Fibroblast of skin of right biceps (primary cell): Measurements from ENCODE around the gene TMOD1.

Source experiments
- DNase-seq: peaks from one replicate; pipeline ENCODE4 v3.0.0-alpha.2; 2013

Gene TMOD1

DNA sequence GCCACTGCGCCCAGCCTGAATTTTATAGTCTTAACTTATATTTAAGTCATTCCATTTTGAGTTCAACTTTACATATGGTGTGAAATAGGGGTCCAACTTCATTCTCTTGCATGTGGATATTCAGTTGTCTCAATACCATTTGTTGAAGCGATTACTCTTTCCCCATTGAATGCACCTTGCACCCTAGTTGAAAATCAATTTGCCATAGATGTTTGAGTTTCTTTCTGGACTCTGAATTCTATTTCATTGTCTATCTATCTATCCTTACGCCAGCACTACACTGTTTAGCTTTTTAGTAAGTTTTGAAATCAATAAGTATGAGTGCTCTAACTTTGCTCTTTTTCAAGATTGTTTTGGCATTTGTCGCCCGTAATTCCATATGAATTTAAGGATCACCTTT, 49.8 kb downstream of the TMOD1 start:
- DNase-seq, result no peak

DNA sequence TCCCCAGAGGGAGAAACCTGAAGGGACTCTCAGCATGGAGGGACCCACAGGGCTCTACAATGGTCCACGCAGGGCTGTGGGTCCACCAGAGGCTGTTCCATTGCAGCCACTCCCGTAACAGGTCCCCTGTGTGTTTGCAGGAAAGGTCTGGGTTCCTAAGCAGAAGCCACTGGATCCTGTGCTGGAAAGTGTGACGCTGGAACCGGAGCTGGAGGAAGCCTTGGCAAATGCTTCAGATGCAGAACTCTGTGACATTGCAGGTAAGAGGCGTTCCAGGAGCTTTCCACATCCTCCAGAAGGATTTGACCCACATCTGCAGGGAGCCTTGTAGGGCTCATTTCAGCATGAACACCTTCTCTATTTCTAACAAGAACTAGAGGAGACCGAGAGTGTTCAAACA, 51.7 kb downstream of the TMOD1 start:
- DNase-seq, result no peak

DNA sequence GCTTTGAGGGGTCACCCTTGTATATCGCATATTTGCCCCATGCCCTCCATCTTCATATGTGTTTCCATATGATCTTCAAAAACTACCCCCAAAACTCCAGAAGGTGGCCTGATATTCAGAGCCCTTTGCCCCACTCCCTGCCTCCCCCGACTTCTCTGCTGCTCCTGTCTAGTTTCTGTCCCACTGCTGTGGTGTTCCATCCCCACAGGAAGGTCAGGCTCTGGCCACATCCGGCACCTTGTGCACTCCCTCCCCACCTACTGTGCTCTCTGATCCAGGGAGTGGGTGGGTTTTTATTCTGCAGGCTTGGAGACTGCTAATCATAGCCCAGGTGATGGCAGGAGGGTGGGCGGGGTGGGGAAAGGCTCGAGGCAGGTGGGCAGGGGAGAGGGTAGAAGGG, 52.4 kb downstream of the TMOD1 start:
- DNase-seq, result no peak

DNA sequence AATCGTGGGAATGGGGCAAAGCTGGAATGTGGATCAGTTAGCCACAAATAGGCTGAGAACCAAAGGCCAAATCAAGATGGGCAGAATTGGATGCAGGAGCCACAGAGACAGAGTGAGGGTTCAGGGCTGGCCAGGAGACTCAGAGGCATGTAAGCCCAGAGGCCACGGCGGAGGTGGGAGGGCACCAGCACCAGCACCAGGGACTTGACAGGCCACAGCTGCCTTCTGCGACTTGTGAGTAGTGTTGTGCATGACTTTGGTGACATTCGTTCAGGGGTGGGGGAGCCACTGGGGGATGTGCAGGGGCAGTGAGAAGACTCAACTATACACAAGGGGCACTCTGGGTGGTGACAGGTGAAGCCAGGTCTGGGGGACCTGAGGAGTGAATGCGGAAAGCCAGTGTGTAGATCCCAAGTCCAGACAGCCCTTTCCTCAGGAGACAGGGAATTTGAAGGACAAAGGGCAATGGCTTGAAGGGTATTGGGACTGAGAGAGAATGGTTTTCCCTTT, 53.2 kb downstream of the TMOD1 start:
- DNase-seq, result no peak

DNA sequence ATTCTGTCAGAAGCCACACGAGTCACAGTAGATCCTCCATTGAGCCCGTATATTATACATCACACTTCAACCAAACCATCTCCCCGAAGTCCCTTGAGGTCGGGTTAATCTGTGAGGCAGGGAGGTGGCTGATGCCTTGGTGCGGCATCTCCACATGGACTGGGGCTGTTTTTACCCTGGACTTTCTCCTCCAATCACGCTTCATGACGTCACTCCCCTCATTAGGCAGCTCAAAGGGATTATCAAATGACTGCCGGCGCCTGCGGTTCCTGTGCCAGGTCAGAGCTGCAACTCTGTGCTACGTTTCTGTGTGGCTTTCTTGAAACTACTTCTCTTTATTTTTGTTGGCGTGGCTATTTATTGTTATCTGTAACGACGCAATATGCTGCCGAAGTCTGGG, 53.7 kb downstream of the TMOD1 start:
- peak; percentile 3 for DNase-seq

DNA sequence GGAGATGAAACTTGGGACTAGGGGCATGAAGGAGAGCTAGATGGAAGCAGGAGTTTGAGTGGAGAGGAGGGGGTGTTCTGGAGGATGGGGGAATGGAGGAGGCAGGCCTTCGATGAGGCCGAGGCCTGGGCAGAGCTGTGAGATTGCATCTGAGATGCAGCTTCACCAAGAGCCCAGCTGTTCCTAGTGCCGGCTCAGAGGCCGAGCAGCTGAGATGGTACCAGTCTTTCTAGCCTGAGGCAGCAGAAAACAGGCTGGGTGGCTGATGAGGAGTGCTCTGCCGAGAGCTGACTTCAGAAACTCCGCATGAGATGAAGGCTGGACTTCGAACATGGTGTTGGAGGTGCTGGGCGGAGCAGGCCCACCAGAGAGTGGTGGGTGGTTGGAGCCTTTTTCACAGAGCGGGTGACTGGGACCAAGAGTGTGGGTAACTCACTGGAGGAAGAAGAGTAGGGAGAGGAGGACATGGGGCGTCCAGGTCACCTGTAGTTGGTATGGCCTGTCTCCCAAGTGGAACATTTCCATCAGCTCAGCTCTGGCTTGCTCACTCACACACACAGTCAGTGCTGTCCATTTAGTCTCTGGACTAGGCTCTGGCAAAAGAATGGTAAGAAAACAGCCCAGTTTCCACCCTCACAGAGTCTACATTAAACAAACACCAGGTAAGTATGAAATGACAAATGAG, 54.7 kb downstream of the TMOD1 start:
- DNase-seq, result no peak

DNA sequence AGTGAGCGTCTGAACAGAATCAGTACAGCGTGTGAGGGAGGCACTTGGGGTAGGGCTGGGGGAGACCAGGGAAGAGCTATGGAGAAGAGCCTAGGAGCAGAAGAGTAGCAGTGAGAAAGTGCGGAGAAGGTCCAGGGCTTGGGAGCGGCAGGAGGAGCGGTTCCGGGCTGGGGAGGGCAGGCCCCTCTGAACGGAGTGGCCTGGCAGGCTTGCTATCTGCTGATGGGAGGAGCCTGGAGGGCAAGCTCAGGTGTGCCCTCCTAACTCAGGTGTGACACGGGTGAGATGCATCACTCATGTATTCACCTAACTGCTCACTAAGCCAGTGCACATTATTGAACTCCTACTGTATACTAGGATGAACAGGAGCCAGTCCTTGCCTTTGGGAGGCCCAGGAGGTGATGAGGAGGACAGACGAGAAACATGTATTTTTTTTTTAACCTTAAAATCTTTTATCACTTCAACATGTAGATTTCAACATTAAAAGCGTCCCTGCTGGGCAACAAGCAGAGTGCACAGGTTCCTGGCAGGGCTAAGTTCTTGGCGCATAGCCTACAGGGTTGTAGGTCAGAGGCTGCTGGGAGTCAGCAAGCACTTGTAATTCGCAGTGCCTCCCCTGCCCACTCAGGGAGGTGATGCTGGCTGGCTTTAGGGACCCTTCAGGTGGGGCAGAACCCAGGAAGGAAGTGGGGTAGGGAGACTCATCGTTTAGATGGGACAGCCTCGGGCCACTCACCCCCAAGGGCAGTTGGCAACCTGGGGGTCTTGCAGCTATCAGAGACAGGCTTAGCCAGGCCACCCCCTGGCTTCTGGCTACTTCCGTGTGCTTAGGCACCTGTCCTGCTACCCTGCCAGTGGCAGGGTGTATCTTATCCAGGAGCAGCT, 55.5 kb downstream of the TMOD1 start:
- DNase-seq, result no peak

DNA sequence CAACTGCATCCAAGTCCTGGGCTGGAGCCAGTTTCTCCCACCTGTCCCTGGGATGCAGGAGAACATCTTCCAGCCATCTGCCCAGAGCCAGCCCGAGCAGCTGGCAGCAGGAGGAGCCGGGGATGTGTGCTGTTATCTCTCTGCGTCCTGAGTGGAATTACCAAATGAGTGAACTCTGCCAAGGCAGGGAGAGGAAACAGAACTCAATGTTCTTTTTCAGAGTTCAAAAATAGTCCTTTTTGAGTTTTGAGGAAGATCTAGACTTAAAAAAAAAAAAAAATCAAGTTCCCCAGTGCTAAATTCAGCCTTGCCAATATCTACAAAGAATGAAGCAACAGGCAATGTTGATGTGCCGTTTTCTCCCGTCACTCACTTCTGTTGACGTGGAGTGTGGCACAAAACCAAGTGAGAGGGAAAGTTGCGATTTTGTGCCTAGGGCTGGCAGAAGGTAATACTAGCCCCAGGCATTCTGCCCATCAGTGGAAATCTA, 56.2 kb downstream of the TMOD1 start:
- DNase-seq, result no peak

DNA sequence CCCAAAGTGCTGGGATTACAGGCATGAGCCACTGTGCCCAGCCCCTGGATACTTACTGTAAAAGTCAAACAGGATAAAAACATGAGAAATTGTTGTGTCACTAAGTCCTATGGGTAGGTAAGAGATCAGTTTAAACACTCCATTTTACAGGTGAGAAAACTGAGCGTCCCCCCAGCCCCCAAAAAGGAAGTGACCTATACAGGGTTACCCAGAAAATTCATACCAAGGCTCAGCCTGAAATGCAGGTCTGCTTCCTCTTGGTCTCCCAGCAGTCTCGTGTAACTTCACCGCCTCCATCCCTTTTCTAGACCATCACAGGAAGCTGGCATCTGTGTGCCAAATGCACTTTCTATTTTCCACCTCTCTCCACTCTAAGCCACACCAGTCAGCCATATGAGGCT, 57.2 kb downstream of the TMOD1 start:
- no peak for DNase-seq

DNA sequence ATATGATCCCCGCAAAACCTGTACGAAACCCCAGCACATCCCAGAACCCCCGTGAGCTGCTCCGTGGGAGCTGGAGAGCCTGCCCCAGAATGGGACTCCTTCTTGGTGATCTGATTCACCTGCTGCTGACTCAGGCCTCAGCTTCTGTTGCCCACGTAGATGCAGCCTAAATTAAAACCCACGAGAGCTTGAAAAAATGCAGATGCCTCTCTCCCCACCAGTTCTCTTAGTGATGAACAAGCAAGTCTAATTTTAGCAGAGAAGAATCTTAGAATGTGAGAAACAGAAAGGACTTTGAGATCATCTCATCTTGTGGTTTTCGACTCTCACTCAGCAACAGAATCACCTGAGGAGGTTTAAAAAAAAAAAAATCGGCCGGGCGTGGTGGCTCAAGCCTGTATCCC, 57.6 kb downstream of the TMOD1 start:
- no peak for DNase-seq

DNA sequence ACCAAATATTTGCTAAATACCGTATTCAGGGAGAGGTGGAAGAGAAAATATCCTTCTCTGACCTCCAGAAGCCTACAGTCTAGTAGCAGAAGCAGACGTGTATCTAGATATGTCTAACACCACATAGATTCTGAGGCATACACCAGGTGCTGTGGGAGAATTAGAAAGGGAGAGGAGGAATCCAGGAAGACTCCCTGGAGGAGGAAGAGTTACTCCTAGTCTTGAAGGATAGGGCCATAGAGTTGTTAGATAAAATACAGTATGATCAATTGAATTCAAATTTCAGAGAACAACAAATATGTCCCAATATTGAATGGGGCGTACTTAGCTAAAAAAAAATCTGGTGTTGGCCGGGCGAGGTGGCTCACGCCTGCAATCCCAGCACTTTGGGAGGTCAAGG, 58.7 kb downstream of the TMOD1 start:
- no peak for DNase-seq

DNA sequence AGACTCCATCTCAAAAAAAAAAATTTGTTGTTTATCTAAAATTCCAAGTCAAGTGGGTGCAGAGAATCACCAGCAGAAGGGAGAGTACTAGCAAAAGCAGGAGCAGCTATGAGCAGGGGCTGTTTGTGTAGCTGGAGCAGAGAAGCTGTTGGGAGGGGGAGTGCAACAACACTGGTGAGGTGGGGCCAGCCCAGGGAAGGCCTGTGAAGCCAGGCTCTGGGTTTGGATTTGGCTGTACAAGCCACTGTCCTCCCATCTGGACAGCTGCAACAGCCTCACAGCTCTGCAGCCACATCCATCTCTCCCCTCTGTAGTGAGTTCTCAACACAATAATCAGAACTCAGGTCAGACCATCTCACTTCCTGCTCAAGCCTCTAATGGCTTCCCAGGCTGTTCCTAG, 59.4 kb downstream of the TMOD1 start:
- no peak for DNase-seq

DNA sequence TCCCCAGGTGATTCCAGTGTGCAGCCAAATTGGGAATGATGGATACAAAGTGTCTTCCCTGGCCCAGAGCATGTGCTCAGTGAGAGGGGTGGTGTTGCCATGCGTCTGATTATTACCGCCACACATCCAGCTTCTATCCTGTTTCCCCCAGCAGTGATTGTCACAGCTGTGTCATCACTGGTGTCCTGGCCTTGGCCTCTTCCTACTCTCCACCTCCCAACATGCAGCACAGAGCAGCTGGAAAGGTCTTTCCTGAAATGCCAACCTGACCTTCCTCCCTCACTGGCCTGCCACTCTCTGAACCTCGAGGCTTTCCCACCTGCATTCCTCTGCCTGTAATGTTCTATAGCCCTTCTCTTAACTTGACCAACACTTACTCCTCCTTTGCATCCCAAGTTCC, 60.0 kb downstream of the TMOD1 start:
- DNase-seq, result no peak

DNA sequence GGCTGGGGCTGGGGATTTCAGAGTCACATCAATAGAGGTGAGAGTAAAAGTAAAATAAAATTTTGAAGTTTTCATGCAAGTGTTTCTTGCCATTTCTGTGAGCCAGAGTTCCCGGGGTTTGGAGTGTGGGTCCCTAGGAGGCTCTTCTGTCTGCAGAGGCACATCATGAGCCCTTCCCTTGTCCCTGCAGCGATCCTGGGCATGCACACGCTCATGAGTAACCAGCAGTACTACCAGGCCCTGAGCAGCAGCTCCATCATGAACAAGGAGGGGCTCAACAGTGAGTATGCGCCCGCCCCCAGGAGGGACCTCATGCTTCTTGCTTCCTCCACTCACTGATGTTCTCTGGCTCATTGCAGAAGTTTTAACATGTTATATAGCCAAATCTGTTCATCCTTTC, 61.1 kb downstream of the TMOD1 start:
- DNase-seq, result no peak

DNA sequence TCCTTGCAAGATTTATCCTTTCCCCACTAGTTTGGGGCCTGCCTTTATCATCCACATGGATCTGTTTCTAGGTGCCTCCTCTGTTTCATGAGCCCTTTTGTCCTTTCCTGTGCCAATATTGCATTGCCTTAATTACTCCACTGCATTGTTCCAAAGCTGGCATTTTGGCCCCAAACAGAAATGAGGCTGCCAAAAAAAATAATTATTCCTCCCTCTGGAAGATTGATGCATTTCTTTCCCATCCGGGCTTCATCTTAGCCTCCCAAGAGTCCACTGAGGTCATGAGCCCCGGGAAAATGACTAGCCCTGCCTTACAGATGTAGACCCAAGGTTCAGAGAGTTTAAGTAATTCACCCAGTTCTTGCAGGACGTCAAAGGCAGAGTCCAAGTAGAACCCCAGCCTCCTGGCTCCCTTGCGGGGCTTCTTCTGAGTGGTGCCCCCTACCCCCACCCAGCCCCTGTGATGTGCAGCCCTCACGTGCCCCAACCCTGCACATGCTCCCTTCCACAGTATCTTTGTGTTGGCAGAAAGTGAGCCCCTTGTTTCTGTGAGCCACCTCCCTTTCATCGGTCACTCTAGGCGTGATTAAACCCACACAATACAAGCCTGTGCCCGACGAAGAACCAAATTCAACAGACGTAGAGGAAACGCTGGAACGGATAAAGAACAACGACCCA, 62.1 kb downstream of the TMOD1 start:
- DNase-seq, result no peak

DNA sequence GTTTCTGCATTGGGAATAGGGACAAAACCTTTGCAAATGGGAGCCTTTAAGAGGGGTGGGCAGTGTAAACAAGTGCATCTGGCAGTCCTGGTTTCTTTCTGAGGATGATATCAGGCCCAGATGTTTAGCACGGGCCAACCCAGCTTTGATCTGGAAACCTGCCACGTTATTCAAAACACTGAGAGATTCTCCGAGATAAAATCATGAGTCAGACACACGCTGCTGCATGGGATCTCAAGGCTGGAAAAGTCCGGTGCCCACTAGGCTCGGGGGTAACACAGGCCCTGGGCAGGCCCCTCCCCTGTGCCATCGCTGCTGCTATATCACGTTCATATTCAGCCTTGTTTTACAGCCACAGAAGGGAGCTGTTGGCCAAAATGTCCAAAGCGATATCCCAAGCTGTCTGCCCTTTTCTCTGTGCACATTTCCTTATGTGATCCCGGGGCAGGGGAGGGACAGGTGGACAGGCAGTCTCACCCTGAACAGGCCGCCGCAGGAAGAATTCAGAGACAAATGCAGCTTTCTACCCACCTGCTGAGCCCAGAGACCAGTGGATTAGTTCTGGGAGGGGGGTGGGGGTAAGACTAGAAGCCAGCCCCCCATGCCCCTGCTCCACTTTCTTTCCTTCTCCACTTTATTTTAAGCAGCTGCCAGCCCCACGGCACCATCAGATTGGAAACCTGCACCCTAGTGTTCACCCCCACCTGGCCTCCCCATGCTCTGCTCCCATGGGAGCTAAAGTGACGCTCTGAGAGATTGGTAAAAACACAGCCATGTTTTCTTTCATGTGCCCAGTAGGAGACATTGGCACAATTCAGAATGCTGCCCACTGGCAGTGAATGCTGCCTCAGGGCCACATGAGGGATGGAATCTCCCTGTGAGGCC, 63.1 kb downstream of the TMOD1 start:
- peak; percentile 34 for DNase-seq

DNA sequence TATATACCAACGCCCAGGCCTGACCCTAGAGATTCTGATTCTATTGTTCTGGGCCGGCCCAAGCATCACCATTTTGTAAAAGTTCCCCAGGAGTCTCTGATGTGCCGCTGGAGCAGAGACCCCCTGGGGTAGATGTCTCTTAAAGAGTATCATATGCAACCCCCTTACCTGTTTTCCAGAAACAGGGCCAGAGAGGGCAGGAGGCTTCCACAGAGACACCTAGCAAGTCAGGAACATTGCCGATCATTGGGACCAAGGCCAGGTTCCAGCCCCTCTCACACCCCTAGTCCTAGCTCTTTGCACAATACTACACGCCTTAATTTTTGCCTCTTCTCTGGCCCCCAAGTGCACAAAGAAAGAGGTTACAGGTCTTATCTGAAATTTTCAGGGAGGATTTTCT, 63.8 kb downstream of the TMOD1 start:
- DNase-seq, result no peak

DNA sequence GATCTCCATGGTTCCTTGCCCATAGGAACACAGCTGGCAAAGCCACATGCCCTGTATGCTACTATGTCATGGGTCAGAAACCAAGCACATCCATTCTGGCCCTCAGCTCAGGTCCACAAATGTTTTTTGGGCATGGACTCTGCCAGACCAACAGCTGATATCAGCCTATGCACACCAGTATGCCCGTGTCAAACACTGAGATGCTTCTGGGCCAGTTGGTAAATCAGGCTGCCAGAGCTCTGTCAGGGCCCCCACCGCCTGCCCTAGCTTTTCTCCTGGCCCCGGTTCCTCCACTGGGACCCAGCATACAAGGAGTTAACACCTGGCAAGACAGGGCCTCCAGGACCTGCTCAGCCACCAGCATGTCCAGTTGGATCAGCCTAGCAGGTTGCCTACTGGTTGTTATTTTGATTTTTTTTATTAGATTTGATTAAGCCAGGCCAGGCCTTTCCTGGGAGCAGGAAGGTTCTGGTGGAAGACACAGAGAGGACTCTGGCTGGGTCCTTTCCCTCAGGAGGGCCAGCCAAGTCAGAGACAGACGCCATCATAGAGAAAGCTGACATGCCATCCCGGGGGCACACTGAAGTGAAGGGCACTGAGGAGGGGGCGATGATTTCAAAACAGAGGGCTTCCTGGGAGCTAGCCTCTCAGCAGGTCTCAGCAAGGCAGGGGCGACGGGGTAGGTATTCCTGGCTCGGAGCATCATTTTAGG, 65.9 kb downstream of the TMOD1 start:
- DNase-seq, result no peak

DNA sequence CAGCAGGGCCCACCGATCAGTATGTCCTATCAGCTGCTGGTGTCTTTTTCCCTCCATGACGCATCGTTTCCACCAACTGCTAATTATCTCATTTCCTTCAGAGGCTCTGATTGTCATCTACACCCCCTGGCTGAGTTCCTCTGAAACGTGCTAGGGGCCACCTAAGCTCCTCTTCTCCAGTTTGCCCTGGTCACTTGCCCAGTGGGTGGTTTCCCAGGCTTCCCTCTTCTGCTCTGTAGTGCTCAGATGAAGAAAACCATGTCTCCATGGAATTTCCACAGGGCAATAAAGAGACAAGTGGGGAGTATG, 66.4 kb downstream of the TMOD1 start:
- no peak for DNase-seq

DNA sequence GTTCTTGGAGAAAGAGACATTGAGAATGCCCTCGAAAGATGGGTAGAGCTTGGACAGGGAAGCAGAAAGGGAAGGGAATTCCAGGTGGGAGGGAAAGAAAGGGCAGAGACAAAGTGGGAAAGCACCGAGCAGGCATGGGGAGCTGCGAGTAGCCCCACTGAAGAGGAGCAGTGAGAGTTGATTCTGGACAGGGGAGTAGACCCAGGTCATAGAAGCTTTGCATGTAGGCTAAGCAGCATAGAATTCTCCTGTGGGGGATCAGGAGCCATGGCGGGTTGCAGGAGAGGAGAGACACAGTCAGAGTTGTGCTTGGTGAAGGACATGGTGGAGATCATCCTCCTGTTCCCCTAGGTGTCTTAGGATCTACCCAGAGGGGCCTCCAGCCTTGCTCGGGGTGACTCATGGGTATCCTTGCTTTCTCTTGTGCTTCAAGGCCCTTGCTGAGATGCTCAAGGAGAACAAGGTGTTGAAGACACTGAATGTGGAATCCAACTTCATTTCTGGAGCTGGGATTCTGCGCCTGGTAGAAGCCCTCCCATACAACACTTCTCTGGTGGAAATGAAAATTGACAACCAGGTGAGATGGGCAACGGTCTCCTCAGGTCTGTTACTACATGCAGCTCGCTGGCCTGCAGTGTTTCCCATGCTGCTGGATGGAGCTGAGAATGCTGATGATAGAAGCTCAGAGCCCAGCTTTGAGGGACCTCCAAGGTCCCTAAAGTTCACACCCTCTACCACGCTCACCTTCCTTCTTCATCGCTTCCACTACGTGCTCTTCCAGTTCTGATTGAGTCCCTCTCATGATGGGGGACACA, 67.2 kb downstream of the TMOD1 start:
- no peak for DNase-seq

DNA sequence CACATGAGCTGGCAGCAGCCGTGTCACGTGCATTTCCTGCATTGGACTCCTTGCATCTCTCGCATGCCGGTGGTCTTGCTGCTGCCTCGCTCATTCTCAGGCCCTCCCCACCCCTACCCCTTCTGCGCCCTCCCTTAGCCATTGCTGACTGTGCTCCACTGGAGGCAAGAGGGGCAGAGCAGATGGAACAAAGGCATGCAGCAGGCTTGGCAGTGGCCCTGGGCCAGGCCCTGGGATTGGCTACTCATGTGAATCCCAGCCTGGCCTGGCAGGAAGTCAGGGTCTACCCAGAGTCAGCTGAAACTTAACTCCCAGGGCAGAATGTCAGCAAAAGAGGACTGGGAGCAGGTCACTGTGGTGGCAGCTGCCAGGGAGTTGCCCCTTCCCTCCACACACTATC, 69.4 kb downstream of the TMOD1 start:
- no peak for DNase-seq
